HEK293T (cell line): ENCODE measurements around the gene CALB2.

ENCODE experiments used
- CTCF ChIA-PET: fragments of 350-600 bp; formaldehyde crosslinking; extraction: SDS; loops from one replicate; lab custom pipeline; 2021; ENCODE audit warnings: antibody characterized with exemption, inconsistent platforms; lab: Yijun Ruan, JAX
- POLR2A ChIA-PET: fragments of 350-600 bp; formaldehyde crosslinking; extraction: SDS; loops from one replicate; lab custom pipeline; 2020; ENCODE audit warnings: antibody characterized with exemption, inconsistent platforms; lab: Yijun Ruan, JAX
- DNase-seq: peaks from one replicate; pipeline ENCODE4 v3.0.0; 2012; ENCODE audit warnings: mixed read lengths; ENCODE audit errors: extremely low spot score
- ARNT ChIP-seq: fragments of 450-650 bp; IDR thresholded peaks from 2 replicates; pipeline ENCODE4 v1.6.1; 2017; ENCODE audit warnings: mild to moderate bottlenecking
- BHLHE40 ChIP-seq: fragments of 450-650 bp; IDR thresholded peaks from 2 replicates; pipeline ENCODE4 v1.6.1; 2016; ENCODE audit warnings: mild to moderate bottlenecking, moderate library complexity, borderline replicate concordance
- CTBP1 ChIP-seq: fragments of 450-650 bp; IDR thresholded peaks from 2 replicates; pipeline ENCODE4 v1.6.1; 2016; ENCODE audit warnings: borderline replicate concordance
- ELF4 ChIP-seq: fragments of 450-650 bp; IDR thresholded peaks from 2 replicates; pipeline ENCODE4 v1.6.1; 2017; ENCODE audit warnings: antibody characterized with exemption
- FOXA1 ChIP-seq: fragments of 450-650 bp; IDR thresholded peaks from 2 replicates; pipeline ENCODE4 v1.6.1; 2016; ENCODE audit warnings: mild to moderate bottlenecking
- FOXK2 ChIP-seq: fragments of 450-650 bp; IDR thresholded peaks from 2 replicates; pipeline ENCODE4 v1.6.1; 2016; ENCODE audit warnings: mild to moderate bottlenecking
- FOXM1 ChIP-seq: fragments of 450-650 bp; IDR thresholded peaks from 2 replicates; pipeline ENCODE4 v1.6.1; 2017; ENCODE audit warnings: mild to moderate bottlenecking, borderline replicate concordance
- HDGF ChIP-seq: fragments of 450-650 bp; IDR thresholded peaks from 2 replicates; pipeline ENCODE4 v1.6.1; 2017; ENCODE audit warnings: antibody characterized with exemption, borderline replicate concordance
- L3MBTL2 ChIP-seq: fragments of 450-650 bp; conservative IDR thresholded peaks from 2 replicates; pipeline ENCODE4 v1.6.1; 2016; ENCODE audit warnings: mild to moderate bottlenecking
- LEF1 ChIP-seq: fragments of 450-650 bp; IDR thresholded peaks from 2 replicates; pipeline ENCODE4 v1.6.1; 2017; ENCODE audit warnings: mild to moderate bottlenecking, borderline replicate concordance
- NFRKB ChIP-seq: fragments of 450-650 bp; IDR thresholded peaks from 2 replicates; pipeline ENCODE4 v1.6.1; 2016; ENCODE audit warnings: mild to moderate bottlenecking, moderate library complexity
- SP1 ChIP-seq: fragments of 450-650 bp; IDR thresholded peaks from 2 replicates; pipeline ENCODE4 v1.6.1; 2017
- SUZ12 ChIP-seq: fragments of 450-650 bp; IDR thresholded peaks from 2 replicates; pipeline ENCODE4 v1.6.1; 2016; ENCODE audit warnings: mild to moderate bottlenecking
- TARDBP ChIP-seq: fragments of 450-650 bp; IDR thresholded peaks from 2 replicates; pipeline ENCODE4 v1.6.1; 2016
- ZNF384 ChIP-seq: fragments of 450-650 bp; IDR thresholded peaks from 2 replicates; pipeline ENCODE4 v1.6.1; 2016
- TF ChIP-seq, protein P1 (sequence below): fragments of 450-650 bp; IDR thresholded peaks from 2 replicates; pipeline ENCODE4 v1.6.1; 2016

The CALB2 gene

DNA sequence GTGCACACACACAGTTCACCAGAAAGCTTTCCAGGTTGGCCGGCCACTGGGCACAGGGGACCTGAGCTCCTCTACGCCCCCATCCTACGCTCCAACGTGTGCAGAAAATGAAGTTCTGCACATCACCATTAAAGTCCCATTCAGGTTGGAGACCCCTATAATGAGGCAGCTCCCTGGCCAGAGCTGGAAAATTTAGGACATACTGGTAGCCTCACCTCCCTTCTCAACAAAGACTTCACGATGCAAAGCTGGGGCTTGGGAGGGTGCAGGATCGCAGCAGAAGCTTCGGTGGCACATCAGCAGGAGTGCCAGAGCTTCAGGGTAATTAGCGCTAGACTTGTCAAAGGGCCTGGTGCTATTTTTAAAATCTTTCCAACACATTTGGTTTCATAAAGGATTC lies 15.4 kb upstream of the CALB2 start:
- POLR2A ChIA-PET: no interaction called here
- no peak for DNase-seq
- TF ChIP-seq SUZ12 (no peak), HDGF (no peak), L3MBTL2 (no peak), BHLHE40 (no peak), ZNF384 (no peak)
- TF ChIP-seq, protein P1, sequence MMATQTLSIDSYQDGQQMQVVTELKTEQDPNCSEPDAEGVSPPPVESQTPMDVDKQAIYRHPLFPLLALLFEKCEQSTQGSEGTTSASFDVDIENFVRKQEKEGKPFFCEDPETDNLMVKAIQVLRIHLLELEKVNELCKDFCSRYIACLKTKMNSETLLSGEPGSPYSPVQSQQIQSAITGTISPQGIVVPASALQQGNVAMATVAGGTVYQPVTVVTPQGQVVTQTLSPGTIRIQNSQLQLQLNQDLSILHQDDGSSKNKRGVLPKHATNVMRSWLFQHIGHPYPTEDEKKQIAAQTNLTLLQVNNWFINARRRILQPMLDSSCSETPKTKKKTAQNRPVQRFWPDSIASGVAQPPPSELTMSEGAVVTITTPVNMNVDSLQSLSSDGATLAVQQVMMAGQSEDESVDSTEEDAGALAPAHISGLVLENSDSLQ: no peak
- CTCF ChIA-PET: no interaction called here

DNA sequence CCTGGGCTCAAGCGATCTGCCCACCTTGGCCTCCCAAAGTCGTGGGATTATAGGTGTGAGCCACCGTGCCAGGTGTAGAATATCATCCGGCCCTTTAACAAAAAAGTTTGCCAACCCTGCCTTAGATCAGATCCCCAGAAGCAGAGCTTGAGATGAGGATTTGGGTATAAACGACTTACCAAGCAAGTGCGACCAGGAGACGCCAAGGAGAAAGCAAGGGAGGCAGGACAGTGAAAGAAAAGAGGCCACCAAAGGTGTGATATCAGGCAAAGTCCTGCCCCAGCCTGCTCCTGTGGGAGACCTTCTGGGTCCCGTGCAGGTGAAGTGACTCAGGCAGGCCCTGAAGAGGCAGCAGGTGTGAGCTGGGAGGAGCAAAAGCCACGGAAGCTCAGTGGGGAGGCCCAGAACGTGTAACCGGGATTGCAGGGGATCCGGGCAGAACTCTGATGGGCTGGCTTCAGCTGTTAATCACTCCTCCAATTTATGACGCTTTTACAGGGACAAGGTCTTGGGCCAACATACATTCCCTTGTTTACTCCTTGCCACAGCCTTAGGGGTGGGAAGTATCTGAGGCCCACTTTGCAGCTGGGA lies 14.1 kb upstream of the CALB2 start:
- CTCF ChIA-PET: no interaction called here
- no peak for DNase-seq
- POLR2A ChIA-PET: no interaction called here
- no peak for TF ChIP-seq NFRKB
- TF ChIP-seq ELF4: no peak
- TF ChIP-seq LEF1: no peak
- TF ChIP-seq SUZ12: no peak
- no peak for TF ChIP-seq BHLHE40
- no peak for TF ChIP-seq FOXK2
- no peak for TF ChIP-seq L3MBTL2
- TF ChIP-seq FOXA1: no peak
- no peak for TF ChIP-seq CTBP1
- TF ChIP-seq SP1: no peak
- TF ChIP-seq HDGF: no peak
- TF ChIP-seq ZNF384: no peak
- no peak for TF ChIP-seq FOXM1
- TF ChIP-seq TARDBP: no peak
- no peak for TF ChIP-seq ARNT
- TF ChIP-seq, protein P1: no peak

DNA sequence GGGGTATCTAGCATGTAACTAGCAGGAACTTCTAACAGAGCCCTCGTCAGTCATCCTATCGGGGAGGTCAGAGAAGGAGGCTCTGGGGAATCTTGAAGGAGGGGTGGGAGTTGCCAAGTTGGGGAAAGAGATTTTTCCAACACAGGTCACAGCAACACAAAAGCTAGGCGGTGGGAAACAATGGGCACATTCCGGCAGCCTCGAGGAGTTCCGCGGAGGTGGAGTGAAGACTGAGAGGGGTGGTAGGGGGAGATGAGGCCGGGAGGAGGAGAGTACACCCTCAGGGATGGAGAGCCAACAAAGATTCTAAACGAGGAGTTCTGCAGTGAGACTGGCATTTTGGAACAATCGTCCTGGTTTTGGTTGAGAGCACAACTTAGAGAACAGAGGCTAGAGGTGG lies 13.5 kb upstream of the CALB2 start:
- ChIA-PET POLR2A (no interaction called here), CTCF (no interaction called here)
- no peak for DNase-seq
- no peak for TF ChIP-seq SUZ12

DNA sequence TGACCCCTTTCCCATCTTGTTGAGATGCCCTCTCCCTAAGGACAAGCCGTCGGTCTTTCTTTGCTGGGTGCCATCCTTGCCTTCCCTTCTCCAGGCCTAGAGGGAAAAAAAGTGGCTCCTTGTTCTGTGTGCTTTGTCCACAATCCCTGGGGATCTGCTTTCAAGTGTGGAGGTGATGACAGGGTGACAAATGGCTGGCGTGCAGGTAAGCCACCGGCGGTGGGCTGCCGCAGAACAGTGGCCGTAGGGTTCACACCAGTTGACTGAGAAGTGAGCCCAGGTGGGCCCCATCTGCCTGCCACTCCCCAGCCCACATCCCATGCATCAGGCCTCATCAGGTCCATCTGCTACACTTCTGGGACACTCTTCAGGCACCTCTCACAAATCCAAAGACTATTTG lies 11.4 kb upstream of the CALB2 start:
- no peak for DNase-seq
- POLR2A ChIA-PET: no interaction called here
- CTCF ChIA-PET: no interaction called here
- TF ChIP-seq LEF1: no peak

DNA sequence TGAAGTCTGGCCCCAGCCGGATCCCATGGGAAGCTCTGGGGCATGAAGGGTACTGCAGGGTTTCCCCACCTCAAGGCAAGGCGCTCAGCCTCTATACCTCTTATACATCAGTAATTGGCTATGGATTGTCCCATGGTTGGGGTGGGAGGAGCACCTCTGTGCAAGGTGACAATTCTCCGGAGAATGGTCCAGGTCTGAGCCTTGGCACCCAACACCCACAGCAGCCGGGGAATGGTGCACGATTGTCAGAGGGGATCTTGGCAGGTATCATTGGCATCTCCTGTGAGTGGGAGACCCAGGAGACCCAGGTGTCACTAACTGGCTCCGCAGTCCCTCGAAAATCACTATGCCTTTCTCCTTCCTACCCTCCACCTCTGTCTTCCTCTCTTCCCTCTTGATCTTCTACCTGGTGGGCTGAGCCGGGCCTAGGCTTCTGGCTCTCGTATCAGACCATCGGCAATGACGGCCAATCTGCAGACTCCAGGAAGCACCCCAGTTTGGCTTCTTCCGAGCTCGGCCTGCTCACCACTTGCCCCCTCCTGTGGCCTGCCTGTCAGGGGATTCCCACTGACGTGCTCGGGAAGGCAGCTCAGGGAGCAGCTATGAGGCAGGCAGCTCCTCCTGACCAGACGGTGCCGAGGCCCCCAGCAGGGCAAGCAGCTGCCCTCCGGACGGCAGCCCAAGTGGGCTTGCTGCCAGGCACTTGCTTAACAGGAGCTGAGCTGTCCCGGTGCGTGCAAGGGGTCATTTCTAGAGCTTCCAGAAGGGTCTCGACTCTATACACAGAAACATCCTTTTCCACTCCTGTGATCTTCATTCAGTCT lies 10.0 kb upstream of the CALB2 start:
- TF ChIP-seq NFRKB (no peak), SP1 (no peak), ELF4 (no peak), CTBP1 (no peak), ZNF384 (no peak), ARNT (no peak), FOXM1 (no peak)
- TF ChIP-seq, protein P1: no peak
- ChIA-PET CTCF (interaction anchor here (0.6 kb wide), 1 partner anchor 569 kb away, joined by 3 read pairs; no protein-coding TSS in a partner anchor), POLR2A (no interaction called here)
- no peak for DNase-seq

DNA sequence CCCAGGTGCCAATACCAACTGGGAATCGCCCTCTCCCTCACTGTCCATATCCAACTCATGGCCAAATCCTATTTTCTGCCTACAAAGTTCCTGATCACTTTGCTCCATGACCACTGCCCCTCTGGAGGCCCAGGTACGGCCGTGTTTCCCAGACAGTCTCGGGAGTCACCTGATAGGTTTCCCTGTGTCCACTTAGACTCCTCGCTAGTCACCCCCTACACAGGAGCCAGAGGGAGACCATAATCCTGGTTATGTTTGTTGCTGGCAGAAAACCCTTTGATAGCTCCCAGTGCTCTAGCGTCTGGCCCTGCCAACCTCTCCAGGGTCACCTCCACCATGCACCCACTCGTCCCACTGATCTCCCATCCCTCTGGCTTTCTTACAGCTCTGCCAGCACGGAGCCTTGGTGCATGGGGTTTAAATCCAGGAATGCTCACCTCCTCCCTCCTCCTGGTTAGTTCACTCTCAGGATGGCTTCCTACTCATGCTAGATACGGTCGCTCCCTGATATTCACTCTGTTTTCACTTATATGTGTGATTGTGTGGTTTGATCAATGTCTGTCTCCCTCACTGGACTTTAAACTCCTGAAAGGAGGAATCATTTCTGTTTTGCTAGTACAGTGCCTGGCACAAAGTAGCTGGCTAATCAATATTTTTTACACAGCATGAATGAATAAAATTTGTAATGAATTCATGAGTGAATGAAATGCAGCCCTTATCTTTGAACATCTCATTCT lies 7.5 kb upstream of the CALB2 start:
- TF ChIP-seq FOXA1 (no peak), FOXM1 (no peak), FOXK2 (no peak), ELF4 (no peak)
- ChIA-PET CTCF (no interaction called here), POLR2A (no interaction called here)
- DNase-seq: no peak

DNA sequence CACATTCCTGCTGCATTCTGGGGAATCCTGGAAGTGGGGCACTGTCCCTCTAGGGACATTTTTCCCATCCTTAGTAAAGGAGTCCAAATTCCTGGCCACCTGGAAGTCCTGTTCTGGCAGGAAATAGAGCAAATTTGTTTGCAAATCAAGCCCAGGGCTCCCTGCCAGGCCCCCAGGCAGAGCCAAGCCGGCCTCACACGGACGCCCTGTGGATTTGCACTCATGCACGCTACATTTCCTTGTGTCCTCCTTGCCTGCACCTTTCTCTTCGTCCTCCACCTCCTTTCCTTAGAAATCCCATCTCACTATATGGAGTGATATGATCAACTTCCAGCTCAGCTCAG lies 7.0 kb upstream of the CALB2 start:
- POLR2A ChIA-PET: no interaction called here
- CTCF ChIA-PET: no interaction called here
- DNase-seq: no peak
- TF ChIP-seq SP1: no peak
- no peak for TF ChIP-seq CTBP1
- TF ChIP-seq ELF4: no peak
- no peak for TF ChIP-seq TARDBP
- TF ChIP-seq HDGF: no peak
- no peak for TF ChIP-seq L3MBTL2
